H54 (cell line): ENCODE results near the gene TENM3.

Experiments used
- DNase-seq: peaks from one replicate; pipeline ENCODE4 v3.0.0; 2011; ENCODE audit warnings: low spot score, mixed read lengths; ENCODE audit not compliant: insufficient read length
- FAIRE-seq: peaks from 3 replicates; lab custom pipeline; 2011; peaks lifted over from hg19 to GRCh38; lab: Jason Lieb, UNC
- POLR2A ChIP-seq: IDR thresholded peaks from 2 replicates; pipeline ENCODE4 v1.6.1; 2011; ENCODE audit warnings: low read depth, mild to moderate bottlenecking, low read length

TENM3 gene

GRCh38 chr4:182411391-182411790 is 168.2 kb downstream of the TENM3 start:
- no peak for TF ChIP-seq POLR2A
- DNase-seq: no peak
- FAIRE-seq: no peak

GRCh38 chr4:182413550-182413949 is 170.3 kb downstream of the TENM3 start:
- TF ChIP-seq POLR2A: no peak
- DNase-seq (no peak), FAIRE-seq (no peak)

- TF ChIP-seq POLR2A: no peak
- DNase-seq (no peak), FAIRE-seq (no peak)
Measured at GRCh38 chr4:182415116-182415515, 171.9 kb downstream of the TENM3 start.

GRCh38 chr4:182416067-182416466 is 172.9 kb downstream of the TENM3 start:
- DNase-seq (no peak), FAIRE-seq (no peak)
- no peak for TF ChIP-seq POLR2A

- FAIRE-seq (no peak), DNase-seq (no peak)
- TF ChIP-seq POLR2A: no peak
Measured at GRCh38 chr4:182418054-182418734, 175.0 kb downstream of the TENM3 start.

GRCh38 chr4:182420189-182420588 is 177.0 kb downstream of the TENM3 start:
- FAIRE-seq (no peak), DNase-seq (no peak)
- TF ChIP-seq POLR2A: no peak

- TF ChIP-seq POLR2A: no peak
- no peak for DNase-seq
- no peak for FAIRE-seq
Measured at GRCh38 chr4:182421753-182422152, 178.6 kb downstream of the TENM3 start.

GRCh38 chr4:182425302-182425701 is 182.1 kb downstream of the TENM3 start:
- TF ChIP-seq POLR2A: no peak
- FAIRE-seq (no peak), DNase-seq (no peak)

GRCh38 chr4:182426901-182427300 is 183.7 kb downstream of the TENM3 start:
- DNase-seq: no peak
- no peak for FAIRE-seq

GRCh38 chr4:182427554-182427953 is 184.4 kb downstream of the TENM3 start:
- TF ChIP-seq POLR2A: no peak

More at GRCh38 chr4:182426901-182427300, 183.7 kb downstream of the TENM3 start:
- no peak for TF ChIP-seq POLR2A

GRCh38 chr4:182429896-182430295 is 186.7 kb downstream of the TENM3 start:
- DNase-seq (no peak), FAIRE-seq (no peak)
- TF ChIP-seq POLR2A: no peak

More at GRCh38 chr4:182427554-182427953, 184.4 kb downstream of the TENM3 start:
- DNase-seq (no peak), FAIRE-seq (no peak)

- DNase-seq (no peak), FAIRE-seq (no peak)
- TF ChIP-seq POLR2A: no peak
Measured at GRCh38 chr4:182432819-182433218, 189.6 kb downstream of the TENM3 start.

- no peak for TF ChIP-seq POLR2A
- no peak for DNase-seq
- FAIRE-seq: no peak
Measured at GRCh38 chr4:182434720-182435119, 191.5 kb downstream of the TENM3 start.

GRCh38 chr4:182435401-182435800 is 192.2 kb downstream of the TENM3 start:
- DNase-seq (no peak), FAIRE-seq (no peak)
- TF ChIP-seq POLR2A: no peak

GRCh38 chr4:182443070-182443469 is 199.9 kb downstream of the TENM3 start:
- no peak for TF ChIP-seq POLR2A
- no peak for FAIRE-seq
- no peak for DNase-seq

- TF ChIP-seq POLR2A: no peak
- DNase-seq (no peak), FAIRE-seq (no peak)
Measured at GRCh38 chr4:182447767-182448280, 204.6 kb downstream of the TENM3 start.
